Testis (tissue), 2 donors: Measurements from ENCODE around the gene TXNRD2.

Experiments used
- CTCF ChIP-seq, 3 experiments: fragments of 450-650 bp in 2 of 3; fragments of 200-600 bp in 1 of 3; sonication (generic) in 1 of 3; IDR thresholded peaks; one replicate each; pipeline ENCODE4 v1.5.1; 2016 to 2019; ENCODE audit warnings: antibody characterized with exemption in 3 of 3, mild to moderate bottlenecking in 2 of 3, moderate library complexity in 1 of 3
- POLR2A ChIP-seq: fragments of 450-650 bp; IDR thresholded peaks from one replicate; pipeline ENCODE4 v1.6.1; 2017; ENCODE audit warnings: antibody characterized with exemption, mild to moderate bottlenecking, moderate library complexity

- no peak for TF ChIP-seq CTCF (IDR thresholded peaks at IDR 0.05)
- no peak for TF ChIP-seq POLR2A
Measured at GRCh38 chr22:19841641-19842392, 99.8 kb downstream of the TXNRD2 start.
